B cell (primary cell): ENCODE results near the gene PITX2. TPM values are rescaled to one million over a fixed set of nuclear protein-coding genes. Genes with fewer than 3 reads are reported as not detected.
A peak's percentile ranks its signal among the peaks of the same experiment; 100 is the strongest.

Experiments
- ATAC-seq: fragments of 200-7000 bp; cut with Tn5 transposase; one replicate; pipeline ENCODE4 v1.10.0; 2021; ENCODE audit warnings: low read depth, mild to moderate bottlenecking, moderate number of reproducible peaks, moderate library complexity
- CTCF ChIA-PET: fragments of 350-600 bp; sonication (Branson Sonifier 250); formaldehyde crosslinking; loops from one replicate; lab custom pipeline; 2021; ENCODE audit warnings: antibody characterized with exemption, inconsistent platforms; lab: Charles Lee
- POLR2A ChIA-PET: fragments of 350-600 bp; sonication (Branson Sonifier 250); formaldehyde crosslinking; loops from one replicate; lab custom pipeline; 2021; ENCODE audit warnings: antibody characterized with exemption; lab: Charles Lee
- DNase-seq: peaks from one replicate; pipeline ENCODE4 v3.0.0; 2013
- H2AFZ ChIP-seq: 2 replicates; pipeline ENCODE4 v1.6.1; 2012; ENCODE audit warnings: mild to moderate bottlenecking, low read depth, low read length; ENCODE audit not compliant: insufficient read depth, poor library complexity, severe bottlenecking
- H3K27ac ChIP-seq, 2 donors: 1 replicate in 1 of 2; 2 replicates in 1 of 2; pipeline ENCODE4 v1.5.1; 2012 to 2013; ENCODE audit warnings: low read length in 2 of 2, mild to moderate bottlenecking in 2 of 2, moderate library complexity in 1 of 2
- H3K27me3 ChIP-seq, 4 experiments: fragments of 200-600 bp in 1 of 4; sonication (generic) in 1 of 4; replicated peaks in 1 of 4; 1 replicate in 2 of 4; 2 replicates in 2 of 4; pipeline versions ENCODE4 v1.6.1 to v1.7.0; 2013 to 2016; ENCODE audit warnings: low read length in 3 of 4, mild to moderate bottlenecking in 2 of 4, mixed read lengths in 1 of 4, moderate library complexity in 1 of 4; ENCODE audit not compliant: insufficient read depth in 4 of 4, control insufficient read depth in 3 of 4; ENCODE audit errors: control extremely low read depth in 1 of 4
- H3K36me3 ChIP-seq, 2 experiments: replicated peaks in 1 of 2; 1 replicate in 1 of 2; 2 replicates in 1 of 2; pipeline versions ENCODE4 v1.6.1 to v1.7.1; 2013; ENCODE audit warnings: low read length in 1 of 2; ENCODE audit not compliant: insufficient read depth in 2 of 2, control insufficient read depth in 1 of 2; ENCODE audit errors: control extremely low read depth in 1 of 2, extremely low read depth in 1 of 2
- H3K4me1 ChIP-seq, 2 donors: fragments of 200-600 bp in 1 of 2; sonication (generic) in 1 of 2; 1 replicate in 1 of 2; 2 replicates in 1 of 2; pipeline versions ENCODE4 v1.5.1 to v1.6.1; 2013 to 2017; ENCODE audit warnings: low read length in 2 of 2; ENCODE audit not compliant: control insufficient read depth in 2 of 2, insufficient read depth in 2 of 2
- H3K4me2 ChIP-seq: replicated peaks from 2 replicates; pipeline ENCODE3; 2012; ENCODE audit warnings: mild to moderate bottlenecking, low read depth, low read length; ENCODE audit not compliant: poor library complexity, severe bottlenecking
- H3K4me3 ChIP-seq, 5 experiments: fragments of 200-600 bp in 1 of 5; sonication (generic) in 1 of 5; 1 replicate in 3 of 5; 2 replicates in 2 of 5; pipeline versions ENCODE4 v1.5.1 to v1.7.0; 2011 to 2016; ENCODE audit warnings: low read length in 4 of 5, mild to moderate bottlenecking in 4 of 5, low read depth in 2 of 5, control low read depth in 1 of 5, moderate library complexity in 1 of 5; ENCODE audit not compliant: insufficient read depth in 1 of 5; ENCODE audit errors: control extremely low read depth in 1 of 5, extremely low read depth in 1 of 5
- H3K79me2 ChIP-seq: fragments of 200-600 bp; sonication (generic); one replicate; pipeline ENCODE4 v1.6.0; 2016; ENCODE audit warnings: low read length; ENCODE audit not compliant: control insufficient read depth, insufficient read depth
- H3K9ac ChIP-seq: fragments of 200-600 bp; sonication (generic); 2 replicates; pipeline ENCODE4 v1.6.1; 2017; ENCODE audit warnings: mild to moderate bottlenecking, low read length, moderate library complexity
- H3K9me3 ChIP-seq, 3 donors: one replicate each; pipeline versions ENCODE4 v1.6.1 to v1.7.1; 2013; ENCODE audit warnings: low read length in 2 of 3; ENCODE audit not compliant: control insufficient read depth in 2 of 3, insufficient read depth in 1 of 3; ENCODE audit errors: control extremely low read depth in 1 of 3
- H4K20me1 ChIP-seq: 2 replicates; pipeline ENCODE4 v1.6.0; 2012; ENCODE audit warnings: mild to moderate bottlenecking, low read length; ENCODE audit not compliant: insufficient read depth, control insufficient read depth, poor library complexity, severe bottlenecking
- H3K27ac Mint-ChIP-seq: one replicate; pipeline ENCODE4 v1.8.0; 2021; ENCODE audit warnings: mixed read lengths
- H3K27me3 Mint-ChIP-seq: one replicate; pipeline ENCODE4 v1.8.0; 2021; ENCODE audit warnings: mixed read lengths
- H3K4me1 Mint-ChIP-seq: one replicate; pipeline ENCODE4 v1.8.0; 2021; ENCODE audit warnings: mixed read lengths
- H3K4me3 Mint-ChIP-seq: one replicate; pipeline ENCODE4 v1.8.0; 2021; ENCODE audit warnings: mixed read lengths
- H3K9me3 Mint-ChIP-seq: one replicate; pipeline ENCODE4 v1.8.0; 2022; ENCODE audit warnings: mixed read lengths; ENCODE audit not compliant: insufficient read depth
- CTCF ChIP-seq: fragments of 200-600 bp; IDR thresholded peaks from one replicate; pipeline ENCODE4 v1.8.0; 2022; ENCODE audit warnings: antibody characterized with exemption, mild to moderate bottlenecking
- EZH2 ChIP-seq: IDR thresholded peaks from 2 replicates; pipeline ENCODE4 v1.6.1; 2012; ENCODE audit warnings: borderline replicate concordance, low read depth, mild to moderate bottlenecking, moderate library complexity, low read length; ENCODE audit not compliant: insufficient read depth, poor library complexity, severe bottlenecking
- WGBS: methylation state at CpG from one replicate; pipeline ENCODE4 v1.1.5; 2013; ENCODE audit warnings: missing lambda C conversion rate; ENCODE audit not compliant: insufficient coverage; 5-methylcytosine and 5-hydroxymethylcytosine counted together
- intact Hi-C: fragments of 100-400 bp; cut with micrococcal nuclease; formaldehyde crosslinking; loops from one replicate; pipeline ENCODE4 v1.10.0; 2022
- polyA plus RNA-seq: library from polyadenylated mRNA; depleted of rRNA; stranded (reverse); fragments of >200 nt; gene quantifications from 2 replicates; pipeline ENCODE4 v1.2.3, GENCODE V29; 2012
- total RNA-seq, 2 donors: library from RNA; stranded (reverse); fragments of 120-200 nt in 1 of 2; gene quantifications; 1 replicate in 1 of 2; 2 replicates in 1 of 2; pipeline versions ENCODE4 v1.2.3 to v1.2.4, GENCODE V29; 2013 to 2022

Gene PITX2
- total and polyA plus RNA-seq, 2 donors (not counting 1 experiment from before 2014, with no cell fraction given) = not detected

GRCh38 chr4:110616238-110617074 is 6.4 kb downstream of the PITX2 start:
- CTCF ChIA-PET = no interaction called here

More at GRCh38 chr4:110616238-110617074, 6.4 kb downstream of the PITX2 start:
- no peak overlapping the region for H3K27ac Mint-ChIP-seq
- peaks cover 73% of the 10 kb centered on the region for H3K27me3 Mint-ChIP-seq
- H3K4me3 Mint-ChIP-seq = no peak overlapping the region
- DNase-seq (peak; percentile 19), ATAC-seq (no peak)
- Histone ChIP-seq H3K9me3 (peaks cover 0 to 62% (median 7%) of the 10 kb centered on the region in 3 donors), H3K4me1 (peaks cover 9 to 30% of the 10 kb centered on the region in 2 donors), H3K27me3 (peaks cover 0 to 88% (median 75%) of the 10 kb centered on the region in 4 experiments), H4K20me1 (no peaks in the 10 kb centered on the region), H3K27ac (no peak overlapping the region), H3K9ac (no peak overlapping the region), H3K79me2 (no peaks in the 10 kb centered on the region), H3K4me3 (no peak overlapping the region), H3K36me3 (no peaks in the 10 kb centered on the region), H2AFZ (no peak overlapping the region), H3K4me2 (no peak overlapping the region)
- intact Hi-C loops = loop anchor here (10.0 kb wide), 1 partner anchor 1898 kb away; the partner anchor contains the start of gene NEUROG2
- POLR2A ChIA-PET = no interaction called here
- TF ChIP-seq EZH2 (no peak), CTCF (no peak)
- peaks cover 14% of the 10 kb centered on the region for H3K4me1 Mint-ChIP-seq
- WGBS = 0% methylated on average over 4 of the region's 17 CpGs
- no peaks in the 10 kb centered on the region for H3K9me3 Mint-ChIP-seq
